SJSA1 (cell line): Measurements from ENCODE around the gene RDH5. TPM values are rescaled to one million over a fixed set of nuclear protein-coding genes. Genes with fewer than 3 reads are reported as not detected.

Source experiments
- DNase-seq, 2 experiments: peaks; one replicate each; pipeline ENCODE4 v3.0.0-alpha.2; 2015 to 2020; ENCODE audit warnings: low spot score in 2 of 2, low read depth in 1 of 2
- H3K27ac ChIP-seq: fragments of 250-450 bp; sonication (Bioruptor Pico); 2 replicates; pipeline ENCODE4 v1.5.1; 2020; ENCODE audit warnings: mild to moderate bottlenecking, moderate library complexity
- H3K27me3 ChIP-seq: fragments of 250-450 bp; sonication (Bioruptor Pico); replicated peaks from 2 replicates; pipeline ENCODE4 v1.5.1; 2020; ENCODE audit warnings: mild to moderate bottlenecking, moderate library complexity
- H3K36me3 ChIP-seq: fragments of 250-450 bp; sonication (Bioruptor Pico); 2 replicates; pipeline ENCODE4 v1.5.1; 2020; ENCODE audit warnings: mild to moderate bottlenecking
- H3K4me1 ChIP-seq: fragments of 250-450 bp; sonication (Bioruptor Pico); replicated peaks from 2 replicates; pipeline ENCODE4 v1.6.1; 2021; ENCODE audit warnings: mild to moderate bottlenecking
- H3K4me3 ChIP-seq: fragments of 250-450 bp; sonication (Bioruptor Pico); 2 replicates; pipeline ENCODE4 v1.5.1; 2020; ENCODE audit warnings: mild to moderate bottlenecking
- H3K9me3 ChIP-seq: fragments of 250-450 bp; sonication (Bioruptor Pico); replicated peaks from 2 replicates; pipeline ENCODE4 v1.5.1; 2020; ENCODE audit warnings: mild to moderate bottlenecking
- total RNA-seq: library from RNA; depleted of rRNA; stranded (reverse); fragments of >200 nt; shearing (Covaris generic); gene quantifications from 2 replicates; pipeline ENCODE4 v1.2.3, GENCODE V29; 2014

The RDH5 gene
- total RNA-seq, 1 experiment from 2014 or later, result 1.9 TPM

DNA sequence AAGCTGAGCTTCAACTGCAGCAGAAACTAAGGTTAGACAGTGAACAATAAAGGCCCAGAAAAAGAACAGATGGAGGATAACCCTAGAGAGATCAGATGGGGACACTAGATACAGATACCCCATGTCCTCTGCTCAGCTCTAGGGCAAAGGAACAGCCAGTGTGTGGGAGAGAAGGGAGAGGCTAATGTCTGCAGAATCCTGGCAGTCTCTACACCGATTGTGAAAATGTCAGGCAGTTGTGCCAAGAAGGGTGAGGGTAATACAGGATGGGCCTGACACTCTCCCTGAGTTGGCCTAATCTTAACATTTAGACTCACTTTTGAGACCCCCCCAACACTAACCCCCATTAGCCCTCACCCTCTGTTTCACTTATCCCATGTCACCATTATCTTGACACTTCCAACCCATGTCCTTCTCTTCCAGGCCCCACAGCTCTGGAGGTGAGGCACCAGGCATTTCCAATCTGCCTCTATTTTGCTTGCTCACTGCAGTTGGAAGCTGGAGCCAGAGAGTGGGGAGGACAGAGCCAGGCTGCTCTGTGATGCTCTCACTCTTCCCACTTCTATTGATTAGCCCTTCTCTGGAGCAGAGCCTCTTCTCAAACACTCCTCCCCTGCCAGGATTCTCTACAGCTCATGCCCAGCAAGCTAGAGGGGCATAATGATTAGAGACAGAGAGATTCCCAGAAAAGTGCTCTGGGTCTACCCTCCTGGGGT, 7.3 kb upstream of the RDH5 start:
- Histone ChIP-seq H3K27ac (no peak overlapping the region), H3K9me3 (no peaks in the 10 kb centered on the region), H3K36me3 (no peaks in the 10 kb centered on the region), H3K4me1 (peaks cover 20% of the 10 kb centered on the region), H3K27me3 (peaks cover 18% of the 10 kb centered on the region), H3K4me3 (no peak overlapping the region)
- no peak for DNase-seq

DNA sequence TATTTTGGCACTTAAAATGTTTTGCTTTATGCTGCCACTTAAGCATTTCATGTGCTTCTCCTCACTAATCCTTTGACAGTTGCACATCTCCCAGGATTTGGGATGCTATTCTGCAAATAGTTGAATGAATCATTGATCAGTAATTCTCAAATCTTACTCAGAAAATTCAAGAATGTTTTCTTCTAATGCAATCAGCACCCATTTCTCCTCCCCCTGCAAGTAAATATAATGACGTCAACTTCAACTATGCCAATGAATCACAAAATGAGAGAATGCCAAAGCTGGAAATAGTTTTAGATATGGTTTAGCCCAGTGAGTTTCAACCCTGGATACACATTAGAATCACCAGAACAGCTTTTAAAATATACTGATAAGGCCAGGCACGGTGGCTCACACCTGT, 6.5 kb upstream of the RDH5 start:
- Histone ChIP-seq H3K27me3 (peaks cover 14% of the 10 kb centered on the region), H3K4me1 (peaks cover 26% of the 10 kb centered on the region), H3K9me3 (no peaks in the 10 kb centered on the region), H3K36me3 (no peaks in the 10 kb centered on the region), H3K27ac (no peak overlapping the region), H3K4me3 (no peak overlapping the region)
- DNase-seq, result no peak

DNA sequence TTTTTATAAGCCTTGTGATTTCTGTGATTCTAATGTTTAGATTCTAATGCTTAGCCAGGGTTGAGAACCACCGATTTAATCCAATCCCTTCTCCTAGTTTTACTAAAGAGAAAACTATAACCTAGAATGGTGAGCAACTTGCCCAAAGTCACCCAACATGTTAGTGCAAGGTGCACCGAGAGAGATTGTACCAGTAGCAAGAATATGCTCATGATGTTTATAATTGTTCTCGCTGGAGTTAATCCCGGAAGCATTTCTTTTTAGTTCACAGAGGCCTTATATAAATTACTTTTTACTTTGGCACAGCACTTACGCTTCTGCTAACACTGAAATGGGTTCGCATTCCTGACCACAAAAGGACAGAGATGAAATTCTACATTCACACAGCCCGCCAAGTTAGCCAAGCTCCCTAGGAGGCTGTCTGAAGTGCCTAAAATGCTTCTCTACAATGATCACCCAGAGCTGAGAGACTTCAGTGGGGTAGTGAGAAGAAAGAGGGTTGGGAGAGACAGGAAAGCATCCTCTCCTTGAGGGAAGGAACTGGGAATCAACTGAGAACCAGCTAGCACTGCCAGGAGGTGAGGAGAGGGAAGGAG, 4.9 kb upstream of the RDH5 start:
- DNase-seq, result no peak
- H3K27ac ChIP-seq, result peak overlapping the region; percentile 72; the same call in 1 of the 2 replicates
- peaks cover 1% of the 10 kb centered on the region; the same call in 1 of the 2 replicates for H3K36me3 ChIP-seq
- peaks cover 26% of the 10 kb centered on the region for H3K4me1 ChIP-seq
- H3K4me3 ChIP-seq, result peak overlapping the region; percentile 60
- peaks cover 6% of the 10 kb centered on the region; the same call in 1 of the 2 replicates for H3K27me3 ChIP-seq
- H3K9me3 ChIP-seq, result no peaks in the 10 kb centered on the region

DNA sequence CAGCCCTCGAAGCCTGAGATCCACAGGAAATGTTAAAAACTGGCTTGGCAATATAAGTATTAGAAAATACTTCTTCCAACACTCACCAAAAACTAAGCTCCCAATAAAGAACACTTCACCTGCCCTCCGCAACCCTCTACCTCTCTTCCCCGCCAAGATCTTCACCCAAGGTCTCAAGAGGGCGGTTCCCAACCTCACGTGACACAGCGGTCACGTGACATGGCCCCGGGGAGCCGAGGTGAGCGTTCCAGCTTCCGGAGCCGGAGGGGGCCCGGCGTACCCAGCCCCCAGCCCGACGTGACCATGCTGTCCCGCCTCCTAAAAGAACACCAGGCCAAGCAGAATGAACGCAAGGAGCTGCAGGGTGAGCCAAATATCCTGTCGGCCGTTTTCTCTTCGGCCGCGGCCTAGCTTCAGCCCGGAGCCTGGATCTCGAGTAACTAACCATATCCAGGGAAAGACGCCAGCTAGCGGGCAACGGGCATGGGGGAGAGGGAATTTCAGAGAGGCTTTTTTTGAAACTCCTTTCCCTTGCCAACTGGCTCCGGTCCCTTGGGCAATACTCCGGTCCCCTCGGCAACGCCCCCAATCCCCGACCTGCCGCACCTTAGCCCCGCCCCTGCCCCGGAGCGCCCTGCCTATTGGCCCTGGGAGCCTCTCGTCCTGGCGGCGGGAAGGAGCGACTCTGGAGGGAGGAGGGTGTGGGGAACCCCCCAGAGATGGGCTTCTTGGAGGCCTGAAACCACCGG, 4.2 kb upstream of the RDH5 start, which contains the start of gene BLOC1S1:
Gene BLOC1S1, plus strand, starts transcription at position 214 of the 749 bp plus-strand sequence. Its CDS starts 6 bp downstream, at position 220.
- H3K4me1 ChIP-seq, result peaks cover 32% of the 10 kb centered on the region
- peak within 1 kb of the TSS; percentile 60 for H3K4me3 ChIP-seq
- H3K27ac ChIP-seq, result peak within 1 kb of the TSS; percentile 72
- H3K9me3 ChIP-seq, result no peaks in the 10 kb centered on the region
- peaks cover 4% of the 10 kb centered on the region; the same call in 1 of the 2 replicates for H3K36me3 ChIP-seq
- DNase-seq, result peak; percentile 90 to 93
- H3K27me3 ChIP-seq, result peaks cover 6% of the 10 kb centered on the region; the same call in 1 of the 2 replicates

DNA sequence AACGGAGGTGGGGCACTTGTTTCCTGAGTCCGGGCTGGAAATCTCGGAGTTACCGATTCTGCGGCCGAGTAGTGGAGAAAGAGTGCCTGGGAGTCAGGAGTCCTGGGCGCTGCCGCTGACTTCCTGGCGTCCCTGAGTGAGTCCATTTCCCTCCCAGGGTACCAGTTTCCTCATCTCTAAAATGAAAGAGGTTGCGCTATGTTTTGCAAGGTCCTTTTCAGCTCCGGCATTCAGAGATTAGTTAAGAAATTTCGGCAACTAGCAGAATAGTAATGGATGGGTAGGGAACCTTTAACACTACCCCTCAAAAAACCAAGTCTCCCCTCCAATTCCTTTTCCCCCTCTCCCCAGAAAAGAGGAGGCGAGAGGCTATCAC, 3.6 kb upstream of the RDH5 start:
- peak overlapping the region; percentile 72; the same call in 1 of the 2 replicates for H3K27ac ChIP-seq
- H3K4me1 ChIP-seq, result peaks cover 38% of the 10 kb centered on the region
- H3K4me3 ChIP-seq, result peak overlapping the region; percentile 60

DNA sequence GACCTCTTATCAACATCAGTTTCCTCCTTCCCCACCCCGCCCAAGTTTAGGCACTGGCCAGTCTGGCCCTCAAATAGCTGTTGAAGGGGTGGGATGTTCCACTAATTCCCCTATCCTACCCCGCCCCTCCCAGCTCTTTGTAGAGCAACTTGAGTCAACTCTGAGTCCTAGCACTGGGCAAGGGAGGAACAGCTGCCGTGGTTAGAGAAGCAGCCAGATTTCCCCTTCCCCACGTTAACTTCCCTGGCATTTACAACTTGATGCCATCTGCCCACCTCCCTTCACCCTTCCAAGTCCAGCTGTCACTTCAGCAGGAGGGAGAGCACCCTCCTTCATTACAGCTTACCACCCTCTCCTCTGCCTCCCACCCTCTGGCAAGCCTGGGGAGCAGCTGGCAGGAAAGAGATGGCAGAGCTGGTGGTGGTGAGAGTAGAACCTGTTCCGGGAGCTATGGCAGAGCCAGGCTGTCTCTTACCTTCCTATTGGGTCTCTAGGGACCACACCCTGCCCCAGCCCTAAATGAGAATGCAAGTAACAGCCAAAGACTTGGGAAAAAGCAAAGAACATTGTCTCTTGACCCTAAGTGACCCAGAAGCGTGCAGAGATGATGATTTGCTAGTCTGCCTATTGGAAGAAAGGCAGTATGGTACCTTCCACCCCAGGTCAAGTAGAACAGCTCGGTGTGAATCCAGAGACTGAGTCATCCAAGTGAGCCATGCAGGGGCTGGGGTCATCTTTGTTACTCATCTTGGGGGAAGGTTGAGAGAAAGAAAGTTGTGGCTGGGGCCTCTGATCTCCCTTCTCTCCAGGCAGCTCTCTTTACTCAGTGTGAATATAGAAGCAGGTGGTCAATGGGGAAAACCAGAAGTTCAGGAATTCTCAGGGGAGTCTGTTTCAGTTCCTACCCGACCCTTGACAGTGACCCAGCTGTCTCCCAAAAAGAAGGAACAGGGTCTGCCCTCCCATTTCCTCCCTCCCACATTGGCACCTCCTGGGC, 2.9 kb upstream of the RDH5 start:
- H3K36me3 ChIP-seq, result peaks cover 8% of the 10 kb centered on the region; the same call in 1 of the 2 replicates
- H3K27me3 ChIP-seq, result no peaks in the 10 kb centered on the region
- H3K4me1 ChIP-seq, result peaks cover 42% of the 10 kb centered on the region
- peak overlapping the region; percentile 60 for H3K4me3 ChIP-seq
- H3K27ac ChIP-seq, result no peak overlapping the region
- DNase-seq, result no peak
- H3K9me3 ChIP-seq, result no peaks in the 10 kb centered on the region

More for the DNA sequence above, 3.6 kb upstream of the RDH5 start:
- Histone ChIP-seq H3K27me3 (peaks cover 3% of the 10 kb centered on the region; the same call in 1 of the 2 replicates), H3K36me3 (peaks cover 4% of the 10 kb centered on the region; the same call in 1 of the 2 replicates), H3K9me3 (no peaks in the 10 kb centered on the region)
- DNase-seq, result no peak

DNA sequence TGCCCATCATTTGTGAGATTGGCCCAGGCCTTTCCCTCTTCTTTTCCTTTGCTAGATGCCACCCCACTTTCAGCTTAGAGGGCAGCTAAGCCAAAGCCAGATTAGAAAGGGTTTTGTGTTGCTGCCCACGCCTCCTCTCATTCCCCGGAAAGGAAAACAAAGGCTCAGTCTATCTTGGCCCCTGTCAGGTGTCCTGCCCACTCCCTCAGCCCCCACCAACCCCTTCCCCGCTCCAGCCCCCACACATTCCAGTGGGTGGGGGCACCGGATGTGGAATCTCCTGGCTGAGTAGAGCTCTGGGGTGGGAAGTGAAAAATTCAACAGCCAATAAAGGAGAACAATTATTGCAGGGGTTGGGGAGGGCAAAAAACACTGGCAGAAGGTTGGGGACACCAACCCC, 2.2 kb upstream of the RDH5 start:
- no peaks in the 10 kb centered on the region for H3K27me3 ChIP-seq
- H3K4me1 ChIP-seq, result peaks cover 42% of the 10 kb centered on the region
- H3K36me3 ChIP-seq, result peaks cover 13% of the 10 kb centered on the region
- no peak for DNase-seq
- H3K27ac ChIP-seq, result no peak overlapping the region
- no peak overlapping the region for H3K4me3 ChIP-seq
- no peaks in the 10 kb centered on the region for H3K9me3 ChIP-seq

DNA sequence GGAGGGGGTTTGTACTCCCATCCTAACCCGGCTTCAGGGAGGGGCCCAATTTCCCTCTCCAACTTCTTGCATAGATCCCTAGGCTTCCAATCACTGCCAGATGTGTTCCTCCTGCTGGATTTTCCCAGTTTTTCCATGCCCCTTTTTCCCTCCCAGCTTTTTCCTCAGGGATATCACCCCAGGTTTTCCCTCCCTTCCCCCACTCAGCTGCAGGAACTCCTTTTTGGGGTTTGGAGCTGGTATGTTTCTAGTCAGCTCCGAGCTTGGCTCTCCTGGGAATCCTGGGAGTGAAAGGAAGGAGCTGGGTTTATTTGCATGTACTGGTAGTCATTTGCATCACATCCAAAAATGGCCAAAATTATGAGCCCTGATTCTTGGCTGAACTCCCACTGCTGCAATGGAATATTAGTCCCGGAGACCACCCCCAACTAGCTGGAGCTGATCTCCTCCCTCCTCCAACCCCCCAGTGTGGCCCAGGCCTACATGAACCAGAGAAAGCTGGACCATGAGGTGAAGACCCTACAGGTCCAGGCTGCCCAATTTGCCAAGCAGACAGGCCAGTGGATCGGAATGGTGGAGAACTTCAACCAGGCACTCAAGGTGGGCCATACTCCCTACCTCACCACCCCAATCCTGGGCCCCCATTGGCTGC, 1.4 kb upstream of the RDH5 start:
- H3K27me3 ChIP-seq, result no peaks in the 10 kb centered on the region
- H3K27ac ChIP-seq, result no peak overlapping the region
- H3K9me3 ChIP-seq, result no peaks in the 10 kb centered on the region
- DNase-seq, result no peak
- H3K4me1 ChIP-seq, result peaks cover 42% of the 10 kb centered on the region
- no peak overlapping the region for H3K4me3 ChIP-seq
- H3K36me3 ChIP-seq, result peaks cover 20% of the 10 kb centered on the region

DNA sequence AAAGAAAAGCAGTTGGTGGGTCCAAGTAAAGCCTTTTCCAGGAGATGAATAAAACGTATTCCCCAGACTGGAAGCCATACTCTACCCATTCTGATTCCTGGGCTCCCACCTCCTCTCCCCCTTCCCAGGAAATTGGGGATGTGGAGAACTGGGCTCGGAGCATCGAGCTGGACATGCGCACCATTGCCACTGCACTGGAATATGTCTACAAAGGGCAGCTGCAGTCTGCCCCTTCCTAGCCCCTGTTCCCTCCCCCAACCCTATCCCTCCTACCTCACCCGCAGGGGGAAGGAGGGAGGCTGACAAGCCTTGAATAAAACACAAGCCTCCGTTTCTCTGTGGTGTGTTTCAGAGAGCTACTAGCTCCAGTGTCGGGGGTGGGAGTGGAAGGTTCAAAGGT, 822 bp upstream of the RDH5 start:
- H3K4me1 ChIP-seq, result peaks cover 42% of the 10 kb centered on the region
- no peak overlapping the region for H3K27ac ChIP-seq
- peaks cover 26% of the 10 kb centered on the region for H3K36me3 ChIP-seq
- H3K9me3 ChIP-seq, result no peaks in the 10 kb centered on the region
- H3K4me3 ChIP-seq, result no peak overlapping the region
- no peak for DNase-seq
- no peaks in the 10 kb centered on the region for H3K27me3 ChIP-seq

DNA sequence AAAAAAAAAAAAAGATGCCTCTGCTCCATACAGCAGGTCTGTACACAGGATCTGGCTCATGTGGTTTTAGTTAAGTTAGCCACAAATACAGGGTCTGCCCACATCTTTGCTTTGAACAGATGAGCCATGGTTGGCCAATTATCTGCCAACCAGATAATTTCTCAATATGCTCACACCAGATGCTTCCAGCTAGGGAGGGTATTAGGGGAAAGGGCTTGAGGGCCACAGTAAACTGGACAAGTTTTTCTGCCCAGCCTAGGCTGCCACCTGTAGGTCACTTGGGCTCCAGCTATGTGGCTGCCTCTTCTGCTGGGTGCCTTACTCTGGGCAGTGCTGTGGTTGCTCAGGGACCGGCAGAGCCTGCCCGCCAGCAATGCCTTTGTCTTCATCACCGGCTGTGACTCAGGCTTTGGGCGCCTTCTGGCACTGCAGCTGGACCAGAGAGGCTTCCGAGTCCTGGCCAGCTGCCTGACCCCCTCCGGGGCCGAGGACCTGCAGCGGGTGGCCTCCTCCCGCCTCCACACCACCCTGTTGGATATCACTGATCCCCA, 776 bp downstream of the RDH5 start:
- Histone ChIP-seq H3K4me1 (peaks cover 35% of the 10 kb centered on the region), H3K27me3 (no peaks in the 10 kb centered on the region), H3K27ac (no peak overlapping the region), H3K9me3 (no peaks in the 10 kb centered on the region), H3K4me3 (no peak overlapping the region), H3K36me3 (peaks cover 42% of the 10 kb centered on the region)
- peak; percentile 70 to 94 for DNase-seq

DNA sequence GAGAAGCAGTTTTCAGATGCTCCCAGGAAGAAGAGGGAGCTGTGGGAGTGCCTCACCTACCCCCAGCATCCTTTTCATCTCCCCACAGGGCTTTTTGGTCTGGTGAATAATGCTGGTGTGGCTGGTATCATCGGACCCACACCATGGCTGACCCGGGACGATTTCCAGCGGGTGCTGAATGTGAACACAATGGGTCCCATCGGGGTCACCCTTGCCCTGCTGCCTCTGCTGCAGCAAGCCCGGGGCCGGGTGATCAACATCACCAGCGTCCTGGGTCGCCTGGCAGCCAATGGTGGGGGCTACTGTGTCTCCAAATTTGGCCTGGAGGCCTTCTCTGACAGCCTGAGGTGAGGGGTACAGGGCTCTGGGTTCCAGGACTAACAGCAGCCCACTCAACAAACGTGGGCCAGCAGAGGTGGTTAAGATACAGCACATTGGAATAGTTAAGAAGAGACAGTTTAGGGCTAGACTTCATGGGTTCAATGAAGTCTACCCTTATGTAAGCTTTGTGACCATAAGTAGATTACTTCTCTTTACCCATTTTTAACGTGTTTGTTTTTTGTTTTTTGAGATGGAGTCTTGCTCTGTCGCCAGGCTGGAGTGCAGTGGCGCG, 1.5 kb downstream of the RDH5 start:
- peaks cover 34% of the 10 kb centered on the region for H3K4me1 ChIP-seq

DNA sequence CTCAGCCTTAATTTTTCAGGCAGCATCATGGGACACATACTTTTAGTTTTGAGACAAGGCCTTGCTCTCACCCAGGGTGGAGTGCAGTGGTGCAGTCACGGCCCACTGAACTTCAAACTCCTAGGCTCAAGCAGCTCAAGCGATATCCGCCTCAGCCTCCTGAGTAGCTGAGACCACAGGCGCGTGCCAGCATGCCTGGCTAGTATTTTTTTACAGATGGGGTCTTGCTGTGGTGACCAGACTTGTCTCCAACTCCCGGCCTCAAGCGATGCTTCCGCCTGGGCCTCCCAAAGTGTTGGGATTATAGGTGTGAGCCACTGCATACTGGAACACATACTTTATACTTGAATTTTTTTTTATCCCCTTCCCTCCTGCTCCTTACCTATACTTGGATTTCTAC, 2.8 kb downstream of the RDH5 start:
- Histone ChIP-seq H3K4me1 (peaks cover 34% of the 10 kb centered on the region), H3K27ac (no peak overlapping the region), H3K9me3 (no peaks in the 10 kb centered on the region), H3K27me3 (no peaks in the 10 kb centered on the region), H3K4me3 (no peak overlapping the region), H3K36me3 (peaks cover 62% of the 10 kb centered on the region)
- DNase-seq, result no peak

More for the DNA sequence above, 1.5 kb downstream of the RDH5 start:
- no peaks in the 10 kb centered on the region for H3K9me3 ChIP-seq
- no peak for DNase-seq
- peaks cover 50% of the 10 kb centered on the region for H3K36me3 ChIP-seq
- no peak overlapping the region for H3K4me3 ChIP-seq
- no peak overlapping the region for H3K27ac ChIP-seq
- no peaks in the 10 kb centered on the region for H3K27me3 ChIP-seq
